ENCODE data around the gene PSME3IP1.
"Not testable (repeated sequence)": the region's sequence is repeated elsewhere in the genome, so short reads cannot be mapped to it uniquely, and the experiment has no call there.

PSME3IP1 gene

DNA sequence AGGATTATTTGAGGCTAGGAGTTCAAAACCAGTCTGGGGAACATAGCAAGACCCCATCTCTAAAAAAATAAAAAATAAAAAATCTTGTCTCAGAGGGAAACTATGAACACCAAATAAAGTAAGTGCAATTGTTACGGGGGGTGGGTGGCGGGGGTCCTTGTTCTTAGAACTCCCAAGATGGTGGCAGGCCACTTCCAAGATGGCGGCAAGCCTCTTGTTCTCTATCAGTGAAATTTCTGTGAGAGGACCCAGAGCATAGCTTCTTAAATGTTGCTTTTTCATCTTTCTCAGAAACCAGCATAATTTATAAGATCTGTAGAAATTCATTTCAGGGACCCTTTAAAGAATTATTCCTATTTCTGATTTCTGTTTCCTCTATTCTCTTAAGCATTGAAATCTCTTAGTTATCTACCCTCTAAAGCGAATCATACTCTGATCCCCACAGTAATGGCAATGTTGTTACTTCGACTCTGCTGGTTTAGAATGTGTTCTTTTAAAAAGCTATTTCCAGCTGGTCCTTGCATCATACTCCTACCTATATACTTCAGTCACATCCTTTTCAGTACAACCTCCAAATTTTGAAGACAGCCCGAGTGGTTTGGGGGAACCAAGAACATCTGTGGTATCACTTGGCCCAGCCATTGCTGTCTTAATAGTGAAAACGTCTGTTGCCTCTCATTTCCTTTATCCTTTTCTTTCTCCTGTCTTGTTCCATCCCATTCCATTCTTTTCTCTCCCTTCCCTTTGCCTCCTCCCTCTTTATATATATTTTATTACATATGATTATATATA is 16.5 kb upstream of the PSME3IP1 start:
- no peak for DNase-seq
- in situ Hi-C loops (cut with HindIII; ENCODE audit: low pct_ligation_motif_present, low pct_unique_long_range_greater_than_20kb, low sequenced_read_pairs), result no loop called here

DNA sequence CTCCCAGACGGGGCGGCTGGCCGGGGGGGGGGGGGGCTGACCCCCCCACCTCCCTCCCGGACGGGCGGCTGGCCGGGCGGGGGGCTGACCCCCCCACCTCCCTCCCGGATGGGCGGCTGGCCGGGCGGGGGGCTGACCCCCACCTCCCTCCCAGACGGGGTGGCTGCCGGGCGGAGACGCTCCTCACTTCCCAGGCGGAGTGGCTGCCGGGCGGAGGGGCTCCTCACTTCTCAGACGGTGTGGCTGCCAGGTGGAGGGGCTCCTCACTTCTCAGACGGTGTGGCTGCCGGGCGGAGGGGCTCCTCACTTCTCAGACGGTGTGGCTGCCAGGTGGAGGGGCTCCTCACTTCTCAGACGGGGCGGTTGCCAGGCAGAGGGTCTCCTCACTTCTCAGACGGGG is 15.1 kb upstream of the PSME3IP1 start:
- DNase-seq; in situ Hi-C loops (cut with HindIII; ENCODE audit: low pct_ligation_motif_present, low pct_unique_long_range_greater_than_20kb, low sequenced_read_pairs): not testable (repeated sequence)

DNA sequence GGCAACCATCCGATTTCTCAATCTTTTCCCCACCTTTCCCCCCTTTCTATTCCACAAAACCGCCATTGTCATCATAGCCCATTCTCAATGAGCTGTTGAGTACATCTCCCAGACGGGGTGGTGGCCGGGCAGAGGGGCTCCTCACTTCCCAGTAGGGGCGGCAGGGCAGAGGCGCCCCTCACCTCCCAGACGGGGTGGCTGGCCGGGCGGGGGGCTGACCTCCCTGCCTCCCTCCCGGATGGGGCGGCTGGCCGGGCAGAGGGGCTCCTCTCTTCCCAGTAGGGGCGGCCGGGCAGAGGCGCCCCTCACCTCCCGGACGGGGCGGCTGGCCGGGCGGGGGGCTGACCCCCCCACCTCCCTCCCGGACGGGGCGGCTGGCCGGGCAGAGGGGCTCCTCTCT is 14.5 kb upstream of the PSME3IP1 start:
- DNase-seq; in situ Hi-C loops (cut with HindIII; ENCODE audit: low pct_ligation_motif_present, low pct_unique_long_range_greater_than_20kb, low sequenced_read_pairs): not testable (repeated sequence)

DNA sequence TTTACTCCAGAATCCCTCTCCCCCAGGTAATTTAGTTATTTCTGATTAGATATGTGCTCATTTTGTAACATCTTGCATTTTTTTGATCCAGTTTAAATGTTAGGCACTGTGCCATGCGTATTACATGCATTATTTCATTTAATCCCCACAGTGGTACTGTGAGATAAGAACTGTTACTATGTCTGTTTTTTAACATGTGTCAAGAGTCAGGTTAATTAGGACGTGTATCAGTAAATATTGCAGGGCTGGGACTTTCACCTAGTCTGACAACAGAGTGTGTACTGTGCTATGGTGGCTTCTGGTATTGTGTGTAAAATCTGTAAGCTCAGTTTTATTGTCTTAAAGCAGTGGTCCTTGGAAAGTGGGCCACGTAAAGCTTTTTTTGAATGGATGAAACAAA is 10.9 kb upstream of the PSME3IP1 start:
- DNase-seq, result no peak
- in situ Hi-C loops (cut with HindIII; ENCODE audit: low pct_ligation_motif_present, low pct_unique_long_range_greater_than_20kb, low sequenced_read_pairs), result no loop called here

DNA sequence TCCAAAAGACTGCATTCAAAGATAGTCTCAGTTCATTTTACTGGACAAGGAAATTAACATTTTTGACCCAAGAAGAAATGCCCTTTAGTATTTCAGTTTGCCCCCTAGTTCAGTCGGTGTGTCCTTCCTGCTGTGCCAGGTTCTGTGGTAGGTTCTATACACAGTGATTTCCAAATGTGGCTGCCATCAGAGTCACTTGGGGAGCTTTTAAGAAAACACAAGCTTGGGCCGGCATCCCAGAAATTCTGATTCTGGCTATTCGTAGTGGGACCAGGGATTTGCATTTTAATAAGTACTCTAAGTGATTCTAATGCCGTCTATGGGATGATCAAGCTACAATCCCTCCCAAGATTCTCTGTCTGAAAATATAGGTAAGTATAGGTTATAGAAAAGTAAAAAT is 10.4 kb upstream of the PSME3IP1 start:
- no peak for DNase-seq
- in situ Hi-C loops (cut with HindIII; ENCODE audit: low pct_ligation_motif_present, low pct_unique_long_range_greater_than_20kb, low sequenced_read_pairs), result no loop called here

DNA sequence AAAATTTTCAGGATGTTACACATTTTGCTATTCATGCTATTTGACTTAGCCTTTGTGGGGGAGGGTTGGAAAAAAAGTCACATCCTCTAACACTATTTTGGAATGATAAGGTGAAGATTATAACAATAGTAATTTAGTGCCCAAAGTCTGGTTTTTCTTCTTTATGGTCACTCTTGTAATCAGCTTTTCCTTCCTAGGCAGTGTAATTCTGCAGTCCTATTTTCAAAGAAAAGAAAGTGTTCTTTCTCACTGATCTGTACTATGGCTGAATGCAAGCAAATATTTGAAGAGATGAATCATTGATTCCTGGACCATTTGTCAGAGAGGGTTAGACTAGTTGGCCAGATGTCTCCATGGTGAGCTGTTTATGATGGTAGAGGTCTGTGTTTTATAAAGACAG is 8.7 kb upstream of the PSME3IP1 start:
- in situ Hi-C loops (cut with HindIII; ENCODE audit: low pct_ligation_motif_present, low pct_unique_long_range_greater_than_20kb, low sequenced_read_pairs), result no loop called here
- peak; percentile 97 for DNase-seq

DNA sequence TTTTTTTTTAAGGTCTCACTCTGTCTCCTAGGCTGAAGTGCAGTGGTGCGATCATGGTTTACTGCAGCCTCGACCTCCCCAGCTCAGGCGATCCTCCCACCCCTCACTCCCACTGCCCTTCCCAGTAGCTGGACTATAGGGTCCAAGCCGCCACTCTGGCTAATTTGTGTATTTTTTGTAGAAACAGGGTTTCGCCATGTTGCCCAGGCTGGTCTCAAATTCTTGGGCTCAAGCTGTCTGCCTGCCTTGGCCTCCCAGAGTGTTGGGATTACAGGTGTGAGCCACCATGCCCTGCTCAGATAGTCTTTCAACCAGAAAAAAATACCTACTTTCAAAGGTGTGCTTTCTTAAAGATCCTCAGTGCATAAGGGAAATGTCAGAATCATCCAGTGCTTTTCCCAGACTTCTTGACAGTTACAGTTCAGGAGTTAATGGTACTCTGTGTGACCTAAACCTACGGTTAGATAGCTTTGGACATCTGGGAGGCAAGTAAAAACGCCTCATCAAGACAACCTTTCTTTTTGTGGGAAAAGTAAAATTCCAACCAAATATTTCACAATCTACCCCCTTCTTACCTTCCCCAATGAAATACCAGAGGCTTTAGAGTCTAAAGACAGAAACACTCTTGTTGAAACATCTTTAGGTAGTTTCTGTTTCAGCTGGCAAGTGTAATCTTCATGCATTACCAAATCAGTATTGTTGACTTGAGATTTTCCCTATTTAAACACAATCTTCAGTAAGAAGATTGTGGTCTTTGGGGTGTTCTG is 7.1 kb upstream of the PSME3IP1 start:
- peak; percentile 26 for DNase-seq
- in situ Hi-C loops (cut with HindIII; ENCODE audit: low pct_ligation_motif_present, low pct_unique_long_range_greater_than_20kb, low sequenced_read_pairs), result no loop called here

DNA sequence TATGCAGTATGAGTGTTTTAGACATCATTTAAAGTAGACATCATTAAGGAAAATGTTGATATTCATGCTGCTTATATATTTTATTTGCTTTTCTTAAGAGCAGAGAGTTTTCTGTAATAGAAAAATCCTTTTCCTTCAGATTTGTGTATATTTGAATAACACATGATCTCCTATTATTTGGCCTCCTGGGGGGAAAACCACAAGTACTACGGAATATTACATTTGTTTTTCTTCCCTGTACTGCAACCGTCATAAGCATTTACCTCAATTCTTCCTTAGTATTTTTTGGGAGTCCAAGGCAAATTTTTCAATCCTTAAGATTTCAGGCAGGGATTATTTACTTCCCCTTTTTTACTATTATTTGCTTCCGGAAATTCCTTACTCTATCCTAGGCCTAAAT is 6.3 kb upstream of the PSME3IP1 start:
- in situ Hi-C loops (cut with HindIII; ENCODE audit: low pct_ligation_motif_present, low pct_unique_long_range_greater_than_20kb, low sequenced_read_pairs), result no loop called here

DNA sequence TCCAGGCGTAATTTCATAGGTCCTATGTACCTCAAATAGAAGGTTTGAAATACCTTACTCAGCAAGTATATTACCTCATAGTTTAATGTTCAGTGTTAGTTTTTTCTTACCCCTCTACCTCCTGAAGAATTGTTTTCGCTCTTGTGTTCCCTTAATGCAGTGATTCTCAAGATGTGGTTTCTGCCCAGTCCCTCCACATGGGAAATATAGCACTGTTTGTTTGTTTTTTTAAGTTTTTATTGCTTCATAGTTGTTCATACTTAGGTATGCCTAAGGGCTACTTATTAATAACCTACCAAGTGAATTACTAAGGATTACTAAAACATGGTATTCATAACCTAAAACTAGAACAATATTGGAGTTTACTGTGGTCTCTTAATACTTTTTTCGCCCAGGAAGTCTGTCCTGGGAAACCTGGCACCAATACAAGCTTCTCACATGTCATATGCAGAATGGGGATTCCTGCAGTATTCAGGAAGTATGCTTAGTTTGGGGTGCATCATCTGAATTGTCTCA is 5.3 kb upstream of the PSME3IP1 start:
- peak; percentile 58 for DNase-seq
- in situ Hi-C loops (cut with HindIII; ENCODE audit: low pct_ligation_motif_present, low pct_unique_long_range_greater_than_20kb, low sequenced_read_pairs), result no loop called here

More for the DNA sequence above, 6.3 kb upstream of the PSME3IP1 start:
- DNase-seq, result no peak

DNA sequence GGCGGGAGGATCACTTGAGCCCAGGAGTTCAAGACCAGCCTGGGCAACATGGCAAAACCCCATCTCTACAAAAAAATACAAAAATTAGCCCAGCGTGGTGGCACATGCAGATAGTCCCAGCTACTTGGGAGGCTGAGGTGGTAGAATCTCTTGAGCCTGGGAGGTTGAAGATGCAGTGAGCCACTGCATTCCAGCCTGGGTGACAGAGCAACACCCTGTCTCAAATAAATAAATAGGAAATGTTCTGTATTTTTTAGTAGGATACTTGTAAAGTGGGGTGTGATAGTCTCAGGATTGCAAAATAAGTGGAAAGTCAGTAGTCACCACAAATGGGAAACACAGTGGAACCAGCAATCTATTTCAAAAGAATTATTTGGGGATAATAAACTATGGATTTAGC is 4.3 kb upstream of the PSME3IP1 start:
- in situ Hi-C loops (cut with HindIII; ENCODE audit: low pct_ligation_motif_present, low pct_unique_long_range_greater_than_20kb, low sequenced_read_pairs), result no loop called here
- DNase-seq, result no peak

DNA sequence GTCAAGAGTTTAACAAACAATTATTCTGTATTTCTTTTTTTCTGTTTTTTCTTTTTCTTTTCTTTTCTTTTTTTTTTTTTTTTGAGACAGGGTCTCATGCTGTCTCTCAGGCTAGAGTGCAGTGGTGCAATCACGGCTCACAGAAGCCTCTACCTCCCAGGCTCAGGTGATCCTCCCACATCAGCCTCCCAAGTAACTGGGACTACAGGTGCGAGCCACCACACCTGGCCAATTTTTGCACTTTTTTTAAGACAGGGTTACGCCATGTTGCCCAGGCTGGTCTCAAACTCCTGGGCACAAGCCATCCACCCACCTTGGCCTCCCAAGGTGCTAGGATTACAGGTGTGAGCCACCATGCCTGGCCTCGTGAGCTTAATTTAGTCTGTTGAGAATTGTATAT is 3.7 kb upstream of the PSME3IP1 start:
- DNase-seq; in situ Hi-C loops (cut with HindIII; ENCODE audit: low pct_ligation_motif_present, low pct_unique_long_range_greater_than_20kb, low sequenced_read_pairs): not testable (repeated sequence)

DNA sequence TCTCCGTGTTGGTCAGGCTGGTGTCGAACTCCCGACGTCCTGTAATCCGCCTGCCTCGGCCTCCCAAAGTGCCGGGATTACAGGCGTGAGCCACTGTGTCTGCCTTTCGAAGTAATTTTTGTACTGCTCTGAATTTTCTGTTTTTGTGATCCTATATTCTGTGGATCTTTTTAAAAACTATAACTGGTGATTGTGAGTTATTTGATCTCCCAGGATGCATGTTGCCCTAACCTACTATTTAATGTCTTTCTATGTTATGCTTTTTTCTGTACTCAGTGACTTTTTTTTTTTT is 2.8 kb upstream of the PSME3IP1 start:
- in situ Hi-C loops (cut with HindIII; ENCODE audit: low pct_ligation_motif_present, low pct_unique_long_range_greater_than_20kb, low sequenced_read_pairs), result no loop called here
- no peak for DNase-seq

DNA sequence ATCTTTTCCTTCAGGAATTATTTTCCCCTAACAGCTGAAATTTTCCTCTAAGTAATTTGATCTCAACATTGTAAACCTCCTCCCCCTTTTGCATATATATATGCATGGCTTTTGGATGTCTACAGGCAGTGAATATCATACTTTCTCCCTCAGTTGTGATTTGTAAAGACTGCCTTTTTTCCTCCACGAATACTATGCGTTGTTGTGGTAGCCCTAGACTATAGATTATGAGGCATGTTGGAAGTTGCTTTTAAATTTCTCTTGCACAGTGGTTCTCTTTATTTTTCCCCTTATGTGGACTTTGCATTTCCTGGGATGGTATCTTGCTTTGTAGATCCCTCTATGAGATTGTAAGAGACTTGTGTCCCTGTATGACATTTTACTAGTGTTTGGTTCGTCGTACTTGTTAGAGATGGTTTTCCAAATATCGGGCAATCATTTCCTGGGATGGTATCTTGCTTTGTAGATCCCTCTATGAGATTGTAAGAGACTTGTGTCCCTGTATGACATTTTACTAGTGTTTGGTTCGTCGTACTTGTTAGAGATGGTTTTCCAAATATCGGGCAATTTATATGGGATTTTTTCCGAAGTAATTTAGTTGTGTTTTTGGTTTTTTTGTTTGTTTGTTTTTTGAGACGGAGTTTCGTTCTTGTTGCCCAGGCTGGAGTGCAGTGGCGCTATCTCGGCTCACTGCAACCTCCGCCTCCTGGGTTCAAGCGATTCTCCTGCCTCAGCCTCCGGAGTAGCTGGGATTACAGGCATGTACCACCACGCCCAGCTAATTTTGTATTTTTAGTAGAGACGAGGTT is 2.3 kb upstream of the PSME3IP1 start:
- in situ Hi-C loops (cut with HindIII; ENCODE audit: low pct_ligation_motif_present, low pct_unique_long_range_greater_than_20kb, low sequenced_read_pairs); DNase-seq: not testable (repeated sequence)

DNA sequence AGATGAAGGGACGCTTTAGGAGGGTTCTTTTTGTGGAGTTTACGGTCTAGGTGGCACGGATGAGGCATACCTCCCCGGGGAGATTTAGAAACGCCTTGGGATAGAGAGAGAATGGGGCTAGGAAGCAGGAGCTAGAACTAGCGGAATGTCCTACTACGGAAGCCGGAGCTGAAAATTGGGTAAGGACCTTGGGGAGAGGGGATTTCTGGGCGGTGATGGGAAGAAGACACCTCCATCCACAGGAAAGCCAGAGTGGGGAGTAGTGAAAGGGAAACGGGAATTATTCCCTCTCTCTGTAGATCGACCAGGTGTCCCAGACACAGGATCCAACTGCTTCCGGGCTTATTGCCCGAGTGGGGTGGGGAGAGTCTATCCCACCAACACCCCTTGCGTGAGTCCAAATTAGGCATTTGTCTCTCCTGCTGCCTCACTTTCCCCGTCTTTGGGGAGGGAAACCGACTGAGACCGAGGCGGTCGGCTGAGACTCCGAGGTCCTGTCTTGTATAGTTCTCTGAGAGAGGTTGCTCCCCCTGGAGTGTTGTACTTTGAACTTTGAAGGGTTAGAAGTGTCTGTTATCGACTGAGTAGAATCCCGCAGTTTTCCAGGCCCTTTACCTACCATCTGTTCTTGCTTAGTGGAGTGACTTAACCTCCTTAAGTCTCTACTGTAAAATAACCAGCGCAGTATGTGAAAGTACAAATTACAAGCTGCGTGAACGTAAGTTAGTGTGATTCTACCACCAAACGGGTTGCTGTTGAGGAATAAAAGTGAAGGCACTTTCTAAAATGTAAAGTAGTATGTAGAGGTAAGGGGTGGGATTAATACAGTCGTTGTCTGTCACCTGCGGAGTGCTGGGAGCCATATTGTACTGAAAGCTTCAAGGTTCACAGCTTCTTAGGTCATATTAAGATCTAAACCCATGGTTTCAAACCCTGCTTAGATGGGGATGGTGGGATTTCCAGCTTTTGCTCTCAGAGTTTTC is 1.3 kb upstream of the PSME3IP1 start:
- in situ Hi-C loops (cut with HindIII; ENCODE audit: low pct_ligation_motif_present, low pct_unique_long_range_greater_than_20kb, low sequenced_read_pairs), result no loop called here
- DNase-seq, result peak; percentile 60

DNA sequence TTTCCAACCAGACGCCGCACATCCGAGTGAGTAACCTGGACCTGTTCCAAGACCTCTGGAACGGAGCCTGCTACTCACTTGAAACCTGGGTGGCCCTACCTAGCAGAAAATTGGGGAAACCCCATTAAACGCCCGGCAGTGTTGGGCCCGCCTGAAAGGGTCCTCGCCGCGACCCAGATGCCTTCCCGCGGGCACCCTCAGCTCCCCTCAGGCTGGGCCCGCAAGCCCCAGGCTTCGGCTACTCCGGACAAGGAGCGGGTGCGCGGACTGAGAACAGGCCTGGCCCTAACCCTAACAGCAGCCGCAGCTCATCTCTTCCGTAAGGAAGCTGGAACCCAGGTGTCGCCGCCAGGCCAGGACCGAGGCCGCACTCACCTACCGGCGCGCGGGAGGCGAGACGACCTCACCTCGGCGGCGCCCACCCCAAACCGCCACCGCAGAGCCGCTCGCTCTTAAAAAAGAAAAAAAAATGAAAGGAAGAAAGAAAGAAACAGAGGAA is 344 bp downstream of the PSME3IP1 start:
- in situ Hi-C loops (cut with HindIII; ENCODE audit: low pct_ligation_motif_present, low pct_unique_long_range_greater_than_20kb, low sequenced_read_pairs), result no loop called here
- DNase-seq, result peak; percentile 78

DNA sequence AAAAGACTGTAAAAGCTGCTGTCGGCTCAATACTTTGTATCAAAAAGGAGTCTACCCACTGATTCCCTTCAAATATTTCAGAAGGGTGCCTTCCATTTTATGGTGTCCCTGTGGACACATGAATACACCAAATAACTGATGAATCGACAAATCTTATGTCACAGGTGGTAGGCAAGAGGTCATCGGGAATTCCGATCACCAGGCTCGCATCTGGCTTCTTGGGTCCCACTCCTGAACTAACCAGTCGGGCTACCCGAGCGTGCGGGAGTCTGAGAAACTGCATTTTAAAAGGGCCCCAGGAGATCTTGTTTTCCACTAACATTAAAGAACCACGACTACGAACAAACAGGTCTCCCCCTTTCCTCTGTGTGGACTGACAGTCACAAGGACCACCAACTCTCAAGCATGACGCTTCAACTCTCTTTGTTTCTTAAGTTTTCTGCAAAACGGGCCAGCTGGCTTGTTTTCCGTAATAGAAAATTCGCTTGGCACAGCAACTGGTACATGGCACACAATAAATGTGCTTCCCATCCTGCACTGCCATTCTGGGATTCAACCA is 873 bp downstream of the PSME3IP1 start:
- no peak for DNase-seq
- in situ Hi-C loops (cut with HindIII; ENCODE audit: low pct_ligation_motif_present, low pct_unique_long_range_greater_than_20kb, low sequenced_read_pairs), result no loop called here

DNA sequence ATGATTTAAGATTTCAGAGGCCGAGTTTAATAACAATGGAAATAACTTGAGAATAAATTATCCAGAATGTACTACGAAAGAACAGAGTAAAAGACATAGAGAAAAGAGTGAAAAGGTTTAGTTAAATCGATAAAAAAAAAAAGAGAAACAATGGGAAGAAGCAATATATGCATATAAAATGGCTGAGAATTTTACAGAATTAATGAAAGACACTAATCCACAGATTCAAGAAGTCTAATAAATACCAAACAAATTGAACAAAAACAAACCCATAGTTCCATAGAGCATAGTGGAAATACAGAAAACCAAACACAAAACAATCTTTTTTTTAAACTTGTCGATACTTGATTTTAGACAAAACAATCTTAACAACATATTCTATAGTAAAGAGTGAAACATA is 1.7 kb downstream of the PSME3IP1 start:
- no peak for DNase-seq

More for the DNA sequence above, 1.7 kb downstream of the PSME3IP1 start:
- in situ Hi-C loops (cut with HindIII; ENCODE audit: low pct_ligation_motif_present, low pct_unique_long_range_greater_than_20kb, low sequenced_read_pairs), result no loop called here

Data from ACHN (cell line).